HG02870 (cell line): ENCODE data around the gene ABCB8.

Source experiments
- ATAC-seq: cut with Tn5 transposase; IDR thresholded peaks from one replicate; pipeline ENCODE4 v1.9.1; 2021; ENCODE audit warnings: mild to moderate bottlenecking, moderate library complexity; ENCODE audit not compliant: unreplicated experiment

ABCB8 gene

DNA sequence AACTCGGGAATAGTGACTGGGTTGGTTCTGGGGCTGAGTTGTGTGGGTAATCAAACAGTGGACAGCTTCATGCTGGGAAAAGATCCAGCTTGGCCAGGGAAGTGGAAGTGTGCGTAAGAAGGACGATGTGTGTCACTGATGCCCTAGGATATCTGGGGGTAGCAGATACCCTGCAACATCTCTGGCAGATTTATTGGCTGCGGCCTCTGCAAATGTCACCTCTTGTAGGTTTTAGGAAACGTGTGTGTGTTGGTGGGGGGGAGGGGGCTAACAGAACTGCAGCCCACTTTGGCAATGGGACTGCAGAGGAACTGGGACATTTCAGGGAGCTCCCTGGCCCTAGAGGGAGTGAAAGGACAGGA, 57.1 kb downstream of the ABCB8 start:
- no peak for ATAC-seq

GRCh38 chr7:151085691-151086620, 57.7 kb downstream of the ABCB8 start, which contains the start of gene AGAP3:
Gene AGAP3, plus strand, starts transcription at chr7:151086475. Its CDS starts 267 bp downstream, at chr7:151086742.
- peak; percentile 37 for ATAC-seq

DNA sequence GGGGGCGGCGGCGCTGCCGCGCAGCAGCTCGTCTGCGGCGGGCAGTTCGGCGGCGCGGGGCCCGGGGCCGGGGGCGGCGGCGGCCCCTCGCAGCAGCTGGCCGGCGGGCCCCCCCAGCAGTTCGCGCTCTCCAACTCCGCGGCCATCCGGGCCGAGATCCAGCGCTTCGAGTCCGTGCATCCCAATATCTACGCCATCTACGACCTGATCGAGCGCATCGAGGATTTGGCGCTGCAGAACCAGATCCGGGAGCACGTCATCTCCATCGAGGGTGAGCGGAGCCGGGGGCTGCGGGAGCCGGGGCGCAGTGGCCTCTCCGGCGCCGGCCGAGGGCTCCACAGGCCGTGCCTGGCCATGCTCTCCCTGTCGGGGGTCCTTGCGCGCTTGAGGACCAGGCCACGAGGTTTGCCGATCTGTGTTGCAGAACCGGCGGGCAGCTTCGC, 58.6 kb downstream of the ABCB8 start:
- no peak for ATAC-seq

DNA sequence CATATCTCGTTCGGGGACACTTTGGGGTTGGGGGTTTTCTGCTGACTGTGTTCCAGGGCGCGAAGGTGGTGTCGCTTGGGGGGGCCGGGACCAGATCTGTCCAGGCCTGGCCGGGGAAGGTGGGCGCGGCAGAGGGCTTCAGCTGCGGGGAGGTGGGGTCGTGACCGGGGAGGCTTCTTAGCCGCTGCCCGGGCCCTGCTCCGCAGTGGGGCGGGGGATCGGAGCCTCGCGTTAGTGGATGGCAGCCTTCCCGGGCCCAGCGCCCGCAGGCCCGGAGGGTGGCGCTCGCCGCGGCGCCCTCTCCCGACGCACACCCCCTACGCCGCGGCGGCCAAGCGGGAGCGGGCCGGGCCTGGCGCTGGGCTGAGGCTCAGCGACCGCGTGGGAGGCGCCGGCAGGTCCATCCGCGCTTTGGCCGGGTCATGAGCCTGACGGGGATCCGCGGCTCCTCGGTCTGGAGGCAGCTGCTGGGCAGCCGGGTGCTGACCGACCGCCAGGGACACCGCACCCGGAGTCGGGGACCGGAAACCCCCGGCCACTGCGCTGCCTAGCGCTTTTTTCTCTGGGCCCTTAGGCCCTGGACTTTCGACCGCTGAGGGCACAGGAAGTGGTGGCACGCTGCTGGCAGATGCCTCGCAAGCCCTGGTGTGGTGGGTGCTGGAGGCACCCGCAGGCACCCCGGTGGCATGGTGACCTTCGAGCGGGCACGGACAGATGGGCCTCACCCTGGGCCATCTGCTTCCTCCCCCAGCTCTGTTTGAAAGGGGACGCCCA, 59.2 kb downstream of the ABCB8 start:
- ATAC-seq: no peak

- ATAC-seq: no peak
Measured at GRCh38 chr7:151088019-151088855, 60.0 kb downstream of the ABCB8 start.

- ATAC-seq: no peak
Measured at GRCh38 chr7:151088856-151089699, 60.8 kb downstream of the ABCB8 start.

GRCh38 chr7:151089893-151090730, 61.9 kb downstream of the ABCB8 start:
- no peak for ATAC-seq

- no peak for ATAC-seq
Measured at GRCh38 chr7:151091003-151091402, 62.8 kb downstream of the ABCB8 start.

GRCh38 chr7:151091431-151091830, 63.2 kb downstream of the ABCB8 start:
- no peak for ATAC-seq

DNA sequence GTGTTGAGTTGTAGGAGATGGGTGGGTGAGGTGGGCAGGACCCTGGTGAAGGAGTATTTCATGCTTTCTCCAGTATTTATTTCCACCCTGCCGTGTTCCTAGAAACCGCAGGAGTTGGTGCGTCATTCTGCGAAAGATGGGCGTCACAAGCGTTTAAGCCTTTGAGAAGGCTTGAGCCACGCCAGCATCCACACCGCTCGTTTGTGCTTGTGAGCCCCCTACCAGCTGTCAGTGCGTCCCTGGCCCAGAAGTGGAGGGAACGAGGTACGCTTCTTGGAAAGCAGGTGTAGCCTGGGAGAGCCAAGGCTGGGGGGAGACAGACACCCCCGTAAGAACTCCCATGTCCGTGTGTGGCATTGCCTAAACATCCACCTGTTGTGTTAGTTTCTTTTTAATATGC, 63.7 kb downstream of the ABCB8 start:
- no peak for ATAC-seq

DNA sequence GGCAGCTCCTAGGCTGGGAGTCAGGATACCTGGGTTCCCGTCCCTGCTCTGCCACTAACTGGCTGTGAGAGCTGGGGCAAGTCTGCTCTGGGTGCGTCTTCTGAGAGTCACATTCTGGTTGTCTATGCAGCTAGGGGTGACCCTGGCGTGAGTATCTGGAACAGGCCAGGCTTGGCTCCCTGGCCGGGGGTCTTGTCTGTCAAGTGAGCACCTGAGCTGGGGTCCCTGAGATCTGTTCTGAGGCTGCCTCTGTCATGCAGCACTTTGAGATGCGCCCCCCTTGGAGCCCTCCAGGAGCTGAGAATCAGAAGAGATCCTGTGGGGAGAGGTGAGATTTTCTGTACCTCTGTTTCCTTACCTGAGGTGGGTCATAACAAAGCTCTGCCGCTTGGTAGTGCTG, 65.5 kb downstream of the ABCB8 start:
- ATAC-seq: no peak

DNA sequence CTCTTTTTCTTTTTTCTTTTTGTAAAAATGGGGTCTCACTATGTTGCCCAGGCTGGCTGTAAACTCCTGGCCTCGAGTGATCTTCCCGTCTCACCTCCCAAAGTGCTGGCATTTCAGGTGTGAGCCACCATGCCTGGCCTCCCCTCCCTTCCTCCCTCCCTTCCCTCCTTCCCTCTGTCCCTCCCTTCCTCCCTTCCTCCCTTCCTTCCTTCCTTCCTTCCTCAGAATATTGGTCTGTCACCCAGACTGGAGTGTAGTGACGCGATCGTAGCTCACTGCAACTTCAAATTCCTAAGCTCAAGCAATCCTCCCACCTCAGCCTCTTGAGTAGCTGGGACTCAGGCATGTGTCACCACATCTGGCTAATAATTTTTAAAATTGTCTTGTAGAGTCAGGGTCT, 66.4 kb downstream of the ABCB8 start:
- no peak for ATAC-seq

GRCh38 chr7:151095123-151095797, 67.0 kb downstream of the ABCB8 start:
- no peak for ATAC-seq

- ATAC-seq: no peak
Measured at GRCh38 chr7:151095828-151096475, 67.7 kb downstream of the ABCB8 start.
